GOT3 (cell line): Measurements from ENCODE around the gene HAUS7.

Experiments
- DNase-seq: peaks from one replicate; lab custom pipeline; 2025; ENCODE audit warnings: mixed read lengths; lab: John Stamatoyannopoulos, UW

HAUS7 gene

DNA sequence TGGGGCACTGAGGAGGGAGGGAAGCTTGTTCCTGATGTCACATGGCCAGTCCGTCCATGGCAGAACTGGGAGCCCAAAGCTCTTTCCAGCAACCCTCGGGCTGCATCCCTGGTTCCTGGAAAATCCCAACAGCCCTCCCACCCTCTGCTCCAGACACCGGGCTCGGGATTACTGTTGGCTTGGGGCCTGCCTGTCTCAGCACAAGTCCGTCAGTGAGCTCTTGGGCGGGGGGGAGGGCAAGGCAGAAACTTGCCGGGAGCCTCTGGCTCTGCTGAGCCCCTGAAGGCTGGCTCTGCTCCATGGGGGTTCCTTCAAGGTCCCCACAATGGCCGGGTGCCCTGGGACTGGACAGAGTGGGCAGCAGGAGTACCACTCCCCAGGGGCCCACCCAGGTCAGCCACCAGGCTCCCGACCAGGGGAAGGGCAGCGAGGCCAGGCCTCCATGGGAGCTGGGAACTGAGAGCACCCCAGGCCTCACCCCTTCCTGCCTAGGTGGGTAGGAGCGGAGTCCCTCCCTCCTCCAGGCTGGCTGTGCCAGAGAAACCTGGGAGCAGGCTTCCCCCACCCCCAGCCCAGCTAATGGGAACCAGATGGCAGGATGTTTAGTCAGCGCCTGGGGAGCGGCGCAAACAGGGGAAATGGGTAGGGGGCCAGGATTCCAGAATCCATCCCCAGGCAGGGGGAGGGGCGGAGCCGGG is 6.4 kb upstream of the HAUS7 start:
- no peak for DNase-seq

DNA sequence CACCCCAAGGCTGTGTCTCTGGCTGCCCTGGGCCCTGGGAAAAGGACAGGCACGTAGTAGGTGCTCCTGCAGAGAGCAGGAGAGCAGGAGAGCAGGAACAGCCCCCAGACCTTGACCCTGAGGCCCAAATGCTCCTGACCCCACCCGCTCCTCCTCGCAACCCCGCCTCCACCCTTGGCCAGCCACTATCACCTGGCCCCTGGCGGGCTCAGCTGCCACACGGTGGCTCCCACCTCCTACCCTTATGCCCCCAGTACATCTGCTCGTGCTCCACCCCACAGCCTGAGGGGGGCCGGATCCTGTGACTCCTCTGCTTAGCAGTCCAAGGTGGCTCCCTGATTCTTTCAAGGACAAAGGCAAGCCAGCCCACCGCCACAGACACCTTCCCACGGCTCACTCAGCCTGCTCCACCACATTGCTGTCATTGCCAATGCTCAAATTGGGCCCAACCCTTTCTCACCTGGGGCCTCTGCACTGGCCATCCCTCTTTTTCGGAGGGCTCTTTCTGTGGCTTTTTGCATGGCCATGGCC is 5.4 kb upstream of the HAUS7 start:
- DNase-seq: no peak

GRCh38 chrX:153475271-153475670 is 4.9 kb upstream of the HAUS7 start:
- no peak for DNase-seq

DNA sequence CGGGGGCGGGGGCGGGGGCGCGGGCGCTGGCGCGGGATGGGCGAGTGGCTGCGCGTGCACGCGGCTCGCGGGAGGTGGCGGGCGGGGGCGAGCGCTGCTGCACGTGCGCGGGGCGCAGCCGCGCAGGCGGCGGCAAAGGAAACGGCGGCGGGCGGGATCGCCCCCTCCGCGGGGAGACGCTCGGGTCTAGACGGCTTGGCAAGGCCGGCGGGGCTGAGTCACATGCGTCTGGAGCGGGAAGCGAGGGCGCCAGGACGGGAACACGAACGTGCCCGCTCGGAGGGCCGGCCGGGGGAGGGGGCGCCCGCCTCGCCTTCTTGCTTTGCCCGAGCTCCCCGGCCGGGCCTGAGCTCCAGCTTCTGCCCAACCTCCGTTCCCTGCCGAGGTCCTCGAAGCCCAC is 4.3 kb upstream of the HAUS7 start:
- no peak for DNase-seq

- no peak for DNase-seq
Observed at GRCh38 chrX:153474266-153474665, 3.9 kb upstream of the HAUS7 start.

DNA sequence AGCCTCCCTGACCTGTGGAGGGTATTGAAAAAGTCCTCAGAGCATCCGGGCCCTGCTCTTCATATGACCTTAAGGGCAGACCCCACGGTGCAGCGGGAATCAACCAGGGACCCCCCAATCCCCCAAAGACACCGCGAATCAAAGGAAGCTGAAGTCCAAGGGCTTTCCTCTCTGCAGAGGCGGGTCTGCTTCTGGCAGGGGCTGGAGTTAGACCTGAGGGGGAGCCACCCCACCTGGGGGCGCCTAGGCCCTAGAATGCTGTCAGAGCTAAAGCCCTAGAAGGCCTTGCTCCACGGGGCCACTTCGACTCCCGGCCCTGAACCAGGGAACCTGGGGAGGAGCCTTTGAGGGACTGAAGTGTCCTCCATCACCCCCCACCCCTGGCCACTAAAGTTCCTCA is 2.8 kb upstream of the HAUS7 start:
- DNase-seq: no peak

DNA sequence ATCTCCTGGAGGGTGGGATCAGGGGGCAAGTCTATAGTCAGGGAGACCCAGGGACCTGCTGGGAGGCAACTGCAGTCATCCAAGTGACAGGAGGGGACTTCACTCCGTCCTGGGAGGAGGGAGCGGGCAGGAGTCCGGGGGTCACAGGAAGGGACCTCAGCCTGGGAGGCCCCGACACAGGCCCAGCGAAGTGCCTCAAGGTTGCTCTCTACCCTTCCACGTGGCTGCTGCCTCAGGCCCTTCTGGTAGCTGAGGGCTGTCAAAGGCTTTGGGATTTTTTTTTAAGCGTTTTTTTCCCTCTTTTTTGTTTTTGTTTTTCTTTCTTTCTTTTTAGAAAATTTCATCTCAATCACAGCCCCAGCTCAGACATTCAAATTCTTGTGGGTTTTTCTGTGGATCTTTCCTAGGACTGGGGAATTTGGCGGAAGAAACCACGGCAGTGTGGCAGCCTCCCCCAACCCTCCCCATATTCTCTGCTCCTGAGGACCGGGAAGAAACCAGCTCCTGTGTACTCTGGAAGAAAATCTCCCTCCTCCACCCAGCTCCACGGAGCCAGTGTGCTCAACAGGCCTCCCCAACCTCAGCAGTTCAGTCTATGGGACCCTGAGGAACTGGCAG is 1.4 kb upstream of the HAUS7 start:
- no peak for DNase-seq

- DNase-seq: no peak
Observed at GRCh38 chrX:153469811-153470410, 465 bp downstream of the HAUS7 start.

- DNase-seq: no peak
Observed at GRCh38 chrX:153468008-153468580, 2.3 kb downstream of the HAUS7 start.

DNA sequence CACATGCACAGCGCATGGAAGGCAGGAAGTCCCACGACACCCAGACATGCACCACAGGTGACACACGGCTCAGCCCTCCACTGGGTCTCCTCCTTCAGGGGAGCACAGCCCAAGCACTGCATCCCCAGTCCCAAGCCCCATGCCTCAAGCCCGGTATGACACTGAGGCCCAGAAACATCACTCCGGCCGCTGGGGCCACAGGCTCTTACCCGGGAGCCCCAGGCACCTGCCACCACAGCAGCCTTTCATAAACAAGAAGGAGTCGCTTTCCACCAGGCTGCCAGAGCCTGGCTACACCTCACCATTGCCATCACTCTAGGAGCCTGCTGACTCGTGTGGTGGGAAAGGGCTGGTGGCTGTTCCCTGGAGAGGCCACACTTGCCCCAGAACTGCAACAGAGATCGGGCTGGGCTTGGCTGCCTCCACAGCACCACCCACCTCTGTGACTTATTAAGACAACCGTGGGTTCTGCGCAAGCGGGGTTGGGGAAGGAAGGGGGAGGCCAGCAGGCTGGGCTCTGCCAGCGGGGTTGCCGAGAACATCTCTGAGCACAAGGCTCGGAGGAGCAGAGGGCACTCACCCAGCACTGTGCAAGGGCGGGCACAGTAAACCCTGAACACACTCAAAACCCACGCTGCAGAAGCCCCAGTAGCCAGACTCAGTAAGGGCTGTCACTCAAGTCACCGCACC is 4.5 kb downstream of the HAUS7 start:
- DNase-seq: no peak

DNA sequence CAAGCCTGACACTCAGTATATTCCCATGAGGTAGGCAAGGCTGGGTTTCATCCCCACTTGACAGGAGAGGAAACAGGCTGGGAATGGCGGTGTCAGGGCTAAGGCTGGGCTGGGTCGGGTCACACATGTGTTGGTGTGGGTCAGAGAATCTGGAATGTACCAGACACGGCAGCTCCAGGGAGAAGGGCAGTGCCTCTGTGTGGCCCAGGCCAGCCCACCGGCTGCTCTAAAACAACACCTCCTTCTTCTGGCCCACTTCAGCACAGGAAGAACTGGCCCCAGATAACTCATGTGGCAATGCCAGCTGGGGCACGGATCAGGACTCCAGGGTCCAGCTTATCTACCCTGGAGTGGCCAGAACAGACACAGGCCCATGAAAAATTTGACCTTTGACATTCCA is 6.3 kb downstream of the HAUS7 start:
- DNase-seq: no peak

- DNase-seq: no peak
Observed at GRCh38 chrX:153463556-153463955, 6.8 kb downstream of the HAUS7 start.

DNA sequence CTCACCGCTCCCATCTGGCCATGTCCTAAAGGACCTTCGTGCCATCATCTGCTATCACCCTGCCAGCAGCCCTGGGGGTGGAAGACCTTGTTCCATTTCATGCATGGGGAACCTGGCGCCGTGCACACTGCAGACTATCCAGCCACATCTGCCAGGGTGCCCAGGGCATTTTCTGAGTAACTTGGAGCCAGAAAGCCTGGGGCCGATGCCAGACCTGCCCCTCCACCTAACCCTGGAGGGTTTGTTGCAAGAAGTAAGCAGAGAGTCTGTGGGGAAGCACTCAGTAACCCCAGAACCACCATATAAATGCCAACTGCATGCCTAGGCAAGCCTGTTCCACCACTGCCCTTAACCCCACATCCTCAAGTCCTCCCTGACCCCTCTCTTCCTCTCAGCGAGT is 7.3 kb downstream of the HAUS7 start:
- DNase-seq: no peak

DNA sequence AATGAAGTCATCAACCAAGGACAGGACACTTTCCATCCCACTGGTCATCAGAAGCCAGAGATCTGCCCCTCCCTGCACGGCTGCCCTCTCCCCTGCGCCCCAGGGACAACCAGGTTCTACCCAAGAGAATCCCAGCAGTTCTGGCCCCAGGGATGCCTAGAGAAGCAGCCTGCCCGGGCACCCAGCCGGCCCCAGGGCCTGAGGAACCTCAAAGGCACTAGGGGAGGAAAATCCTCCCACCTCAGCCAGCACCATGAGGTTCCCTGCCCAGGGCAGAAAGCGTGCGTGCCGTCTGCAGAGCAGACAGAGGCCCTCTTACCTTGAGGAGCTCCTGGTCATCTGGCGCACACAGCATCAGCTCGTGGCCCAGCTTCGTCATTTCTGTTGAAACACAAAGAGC is 8.1 kb downstream of the HAUS7 start:
- no peak for DNase-seq

GRCh38 chrX:153460826-153461225 is 9.6 kb downstream of the HAUS7 start:
- DNase-seq: no peak

GRCh38 chrX:153459986-153460385 is 10.4 kb downstream of the HAUS7 start:
- DNase-seq: no peak

- no peak for DNase-seq
Observed at GRCh38 chrX:153458476-153458875, 11.9 kb downstream of the HAUS7 start.

DNA sequence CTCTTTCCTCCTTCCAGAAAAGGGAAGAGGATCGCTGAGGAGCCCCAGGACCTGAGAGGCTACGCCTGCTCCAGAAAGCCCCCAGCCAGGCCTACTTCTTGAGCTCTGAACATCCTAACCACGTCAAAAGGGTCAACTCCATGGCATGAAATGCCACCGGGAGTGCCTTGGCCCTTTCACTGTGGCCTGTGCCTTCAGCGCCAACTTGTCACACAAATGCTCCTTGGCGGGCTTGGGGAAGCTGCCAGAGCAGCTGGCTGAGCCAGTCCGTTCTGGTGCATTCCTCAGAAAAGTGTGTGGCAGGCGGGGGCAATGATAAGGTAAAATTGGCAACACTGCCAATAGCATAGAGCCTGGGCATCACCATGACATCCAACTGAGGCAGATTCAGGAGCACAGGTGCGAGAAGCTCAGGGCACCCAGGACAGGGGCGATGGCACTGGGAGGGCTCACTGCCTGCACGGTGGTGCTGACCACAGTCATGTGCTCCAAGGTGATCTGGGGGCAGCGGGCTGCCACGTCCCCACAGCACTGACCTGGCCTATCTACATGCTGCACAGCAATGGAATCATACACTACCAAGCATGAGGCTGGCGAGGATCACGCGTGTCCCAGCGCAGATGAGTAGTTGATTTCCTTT is 12.4 kb downstream of the HAUS7 start:
- no peak for DNase-seq

DNA sequence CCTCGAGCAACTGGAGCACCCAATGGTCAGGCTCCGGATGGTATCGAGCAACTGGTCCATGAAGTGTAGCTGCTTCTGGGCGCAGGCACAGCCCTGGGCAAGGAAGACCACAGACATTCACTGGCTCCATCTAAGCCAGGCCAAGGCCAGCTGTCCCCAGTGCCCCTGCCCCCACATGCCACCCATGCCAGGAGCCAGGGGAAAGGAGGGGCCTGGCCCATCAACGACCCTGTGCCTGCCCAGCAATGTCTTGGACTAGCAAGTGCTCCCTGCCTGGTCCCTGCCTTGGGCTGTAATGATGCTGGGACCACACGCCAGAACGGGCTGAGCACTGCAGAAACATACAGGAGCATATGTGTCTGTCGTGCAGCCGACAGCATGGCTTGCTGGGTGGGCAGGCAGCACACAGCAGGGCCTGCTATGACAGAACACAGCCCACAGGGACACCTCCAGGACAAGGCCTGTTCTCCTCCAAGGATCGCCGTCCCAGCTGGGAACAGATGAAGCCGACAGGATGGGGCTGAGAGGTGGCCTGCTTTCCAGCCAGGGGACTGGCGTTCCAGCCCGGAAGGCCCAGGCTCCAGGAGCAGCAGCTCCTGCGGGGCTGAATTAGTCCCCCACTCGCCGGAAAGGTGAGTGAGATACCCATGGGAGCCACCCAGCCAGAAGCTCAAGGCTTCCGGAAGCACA is 13.1 kb downstream of the HAUS7 start:
- no peak for DNase-seq

GRCh38 chrX:153456704-153457103 is 13.7 kb downstream of the HAUS7 start:
- no peak for DNase-seq

GRCh38 chrX:153456161-153456560 is 14.2 kb downstream of the HAUS7 start:
- DNase-seq: no peak
